GM18507 (cell line): ENCODE results near the gene SH3BGRL3.
"Not testable (repeated sequence)": the region's sequence is repeated elsewhere in the genome, so short reads cannot be mapped to it uniquely, and the experiment has no call there.

ENCODE experiments used
- DNase-seq: peaks from one replicate; pipeline ENCODE4 v3.0.0; 2011; ENCODE audit warnings: low read depth; ENCODE audit not compliant: insufficient read length; ENCODE audit errors: extremely low spot score
- FAIRE-seq: peaks from 2 replicates; lab custom pipeline; 2011; peaks lifted over from hg19 to GRCh38; lab: Jason Lieb, UNC

SH3BGRL3 gene

DNA sequence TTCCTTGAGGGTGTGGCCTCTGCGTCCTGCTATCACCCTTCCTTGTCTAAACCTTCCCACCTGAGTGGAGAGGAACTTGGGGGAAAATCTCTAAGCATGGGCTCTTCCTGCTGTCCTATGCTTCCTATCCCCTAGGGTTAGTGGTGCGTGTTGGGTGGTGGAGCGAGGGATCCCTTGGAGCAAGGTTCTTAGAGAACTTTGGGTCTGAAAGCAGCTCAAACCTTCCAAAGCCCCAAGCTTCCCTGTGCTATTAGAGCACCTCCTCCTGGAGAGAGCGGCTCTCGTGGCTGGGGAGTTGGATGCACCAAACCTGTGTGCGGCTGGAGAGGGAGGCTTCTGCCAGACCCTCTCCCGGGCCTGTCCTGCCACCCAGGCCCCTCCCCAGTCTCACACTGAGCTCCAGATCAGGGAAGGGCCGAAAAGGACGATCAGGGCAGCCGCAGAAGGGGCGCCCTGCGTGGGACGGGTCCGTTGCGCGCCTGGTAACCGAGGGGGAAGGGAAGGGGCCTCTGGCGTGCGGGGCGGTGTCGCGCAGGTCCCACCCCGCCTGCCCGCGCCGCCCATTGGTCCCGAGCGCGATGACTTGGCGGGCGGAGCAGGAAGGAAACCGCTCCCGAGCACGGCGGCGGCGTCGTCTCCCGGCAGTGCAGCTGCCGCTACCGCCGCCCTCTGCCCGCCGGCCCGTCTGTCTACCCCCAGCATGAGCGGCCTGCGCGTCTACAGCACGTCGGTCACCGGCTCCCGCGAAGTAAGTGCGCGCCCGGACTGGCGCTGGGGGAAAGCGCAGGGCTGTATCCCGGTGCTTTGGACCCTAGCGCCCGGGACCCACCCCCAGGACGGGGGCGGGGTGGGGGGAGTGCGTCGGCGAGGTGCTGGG is at the start of gene SH3BGRL3:
SH3BGRL3 (plus strand) TSS at position 631 of the 877 bp plus-strand sequence; CDS start at position 701, 70 bp downstream.
- peak; percentile 87 for FAIRE-seq
- peak; percentile 86 for DNase-seq

DNA sequence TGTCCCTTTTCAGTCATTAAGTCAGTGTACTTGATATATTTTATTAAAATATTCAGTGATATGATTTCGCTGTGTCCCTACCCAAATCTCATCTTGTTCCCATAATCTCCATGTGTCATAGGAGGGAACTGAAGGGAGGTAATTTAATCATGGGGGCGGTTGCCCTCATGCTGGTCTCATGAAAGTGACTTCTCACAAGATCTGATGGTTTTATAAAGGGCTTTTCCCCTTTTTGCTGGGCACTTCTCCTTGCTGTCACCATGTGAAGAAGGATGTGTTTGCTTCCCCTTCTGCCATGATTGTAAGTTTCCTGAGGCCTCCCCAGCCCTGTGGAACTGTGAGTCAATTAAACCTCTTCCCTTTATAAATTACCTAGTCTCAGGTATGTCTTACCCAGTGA is 49.2 kb upstream of the SH3BGRL3 start:
- DNase-seq, FAIRE-seq: not testable (repeated sequence)

DNA sequence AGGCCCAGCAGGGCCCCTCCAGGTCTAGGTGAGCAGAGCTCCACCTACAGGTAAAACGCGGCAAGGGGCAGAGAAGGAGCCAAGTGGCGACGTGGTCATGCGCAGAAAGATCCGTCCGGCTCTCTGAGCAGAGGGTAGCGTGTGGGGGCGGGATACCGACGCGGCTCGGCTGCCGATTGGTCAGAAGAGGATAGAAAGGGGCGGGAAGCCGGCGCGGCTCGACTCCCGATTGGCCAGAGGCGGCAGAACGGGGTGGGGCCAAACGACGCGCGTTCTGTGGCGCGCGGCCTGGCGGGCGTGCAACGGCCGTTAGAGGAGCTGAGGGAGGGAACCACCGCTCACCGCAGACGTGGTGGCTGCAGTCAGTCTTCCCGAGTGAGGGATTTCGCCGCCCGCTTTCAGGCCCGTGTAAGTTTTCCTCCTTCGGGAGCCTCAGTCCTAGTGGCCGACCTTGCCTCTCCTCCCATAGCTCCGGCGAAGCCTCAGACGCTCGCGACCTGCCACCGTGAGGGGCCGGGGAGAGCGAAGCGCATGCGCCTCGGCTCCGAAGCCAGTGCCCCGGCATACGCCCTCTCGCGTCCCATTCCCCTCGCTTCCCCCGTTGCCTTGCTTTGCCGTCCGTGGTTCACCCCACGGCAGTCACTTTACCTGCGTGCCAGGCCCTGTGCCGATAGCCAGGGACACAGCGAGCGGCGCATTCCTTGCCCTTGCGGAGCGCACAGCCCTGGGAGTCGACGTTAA is 45.8 kb upstream of the SH3BGRL3 start, which contains the start of gene CEP85:
CEP85 (plus strand) TSS at position 298 of the 741 bp plus-strand sequence. CDS start 5,584 bp downstream, outside the sequence.
- peak; percentile 100 for FAIRE-seq
- peak; percentile 99 for DNase-seq

DNA sequence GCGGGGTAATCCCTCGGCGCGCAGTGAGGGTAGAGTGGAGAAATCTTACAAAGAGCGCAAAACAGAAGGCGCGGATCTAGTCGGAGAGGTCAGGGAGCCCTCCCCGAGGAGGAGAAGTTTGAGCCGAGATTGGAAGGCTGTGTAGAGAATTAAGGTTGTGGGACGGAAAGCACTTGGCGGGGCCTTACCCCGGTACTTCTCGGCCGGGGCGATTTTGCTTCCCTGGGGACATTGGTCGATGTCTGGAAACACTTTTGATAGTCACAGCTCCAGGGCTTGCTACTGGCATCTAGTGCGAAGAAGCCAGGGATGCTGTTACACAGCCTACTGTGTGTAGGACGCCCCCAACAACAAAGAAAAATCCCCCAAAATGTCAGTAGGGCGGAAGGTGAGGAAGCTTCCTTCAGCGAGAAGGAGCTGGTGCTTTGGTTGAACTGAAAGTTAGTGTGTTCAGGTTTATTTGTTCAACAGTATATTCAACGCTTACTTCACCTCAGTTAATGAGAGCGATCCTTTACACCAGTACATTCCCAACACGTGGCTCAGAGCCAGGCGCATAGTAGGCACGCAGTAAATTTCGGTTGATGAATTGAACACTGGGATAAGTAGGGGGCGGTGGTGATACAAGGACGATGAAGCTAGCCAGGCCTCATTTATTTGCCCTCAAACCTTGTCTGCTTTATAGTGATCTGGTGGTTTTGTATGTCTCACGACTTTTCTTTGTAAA is 45.1 kb upstream of the SH3BGRL3 start:
- DNase-seq: no peak
- FAIRE-seq: peak; percentile 73

DNA sequence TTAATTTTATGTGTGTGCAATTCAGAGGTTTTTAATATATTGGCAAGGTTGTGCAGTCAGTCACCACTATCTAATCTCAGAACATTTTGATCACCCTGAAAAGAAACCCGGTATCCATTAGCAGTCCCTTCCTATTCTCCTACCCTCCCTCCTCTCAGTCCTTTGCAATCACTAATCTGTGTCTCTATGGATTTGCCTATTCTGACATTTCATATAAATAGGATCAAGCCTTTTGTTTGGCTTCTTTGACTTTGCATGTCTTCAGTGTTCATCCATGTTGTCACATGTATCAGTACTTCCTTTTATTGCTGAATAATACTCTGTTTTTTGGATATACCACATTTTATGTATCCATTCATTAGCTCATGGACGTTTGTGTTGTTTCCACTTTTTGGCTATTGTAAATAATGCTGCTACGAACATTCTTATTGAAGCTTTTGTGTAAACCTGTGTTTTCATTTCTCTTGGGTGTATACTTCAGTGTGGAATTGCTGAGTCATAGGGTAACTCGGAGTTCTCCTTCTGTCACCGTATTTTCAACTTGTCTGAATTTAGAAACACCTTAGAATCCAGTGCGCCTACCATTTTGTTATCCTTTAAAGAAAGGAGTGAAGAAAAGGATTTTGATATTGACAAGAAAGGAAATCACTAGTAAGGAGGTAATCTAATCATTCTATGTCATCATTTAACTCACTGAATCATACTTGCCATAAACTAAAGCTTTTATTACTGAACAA is 42.5 kb upstream of the SH3BGRL3 start:
- DNase-seq: no peak
- FAIRE-seq: peak; percentile 21

DNA sequence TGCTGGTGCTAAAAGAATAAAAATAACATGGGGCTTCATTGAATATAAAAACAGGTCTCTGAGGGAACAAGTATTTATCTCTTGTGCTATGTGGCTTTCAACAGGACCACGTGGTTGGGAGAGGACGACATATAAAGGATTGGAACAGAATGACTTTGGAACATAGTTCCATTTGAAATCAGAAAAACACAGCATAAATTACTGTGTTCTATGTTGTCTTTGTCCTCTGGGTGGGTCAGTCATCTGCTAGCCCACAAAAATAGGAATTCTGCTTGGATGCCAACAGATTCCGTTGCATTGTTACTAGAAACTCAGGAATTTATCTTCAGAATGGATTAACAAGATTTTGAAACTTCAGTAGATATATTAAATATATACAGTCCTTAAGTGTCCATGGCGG is 40.0 kb upstream of the SH3BGRL3 start:
- FAIRE-seq (no peak), DNase-seq (no peak)

DNA sequence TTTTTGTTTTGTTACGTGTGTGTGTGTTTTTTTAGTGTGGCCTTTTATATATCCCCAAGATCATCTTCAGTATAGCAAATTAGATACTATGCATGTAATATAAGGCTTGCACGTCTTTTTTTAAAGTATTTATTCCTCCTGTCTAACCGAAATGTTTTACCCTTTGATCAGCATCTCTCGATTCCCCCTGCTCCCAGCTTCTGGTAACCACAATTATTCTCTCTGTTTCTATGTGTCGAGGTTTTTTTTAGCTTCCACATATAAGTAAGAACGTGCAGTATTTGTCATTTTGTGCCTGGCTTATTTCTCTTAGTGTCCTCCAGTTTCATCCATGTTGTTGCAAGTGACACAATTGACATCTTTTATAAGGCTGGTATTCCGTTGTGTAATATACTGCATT is 27.2 kb upstream of the SH3BGRL3 start:
- no peak for DNase-seq
- FAIRE-seq: no peak

DNA sequence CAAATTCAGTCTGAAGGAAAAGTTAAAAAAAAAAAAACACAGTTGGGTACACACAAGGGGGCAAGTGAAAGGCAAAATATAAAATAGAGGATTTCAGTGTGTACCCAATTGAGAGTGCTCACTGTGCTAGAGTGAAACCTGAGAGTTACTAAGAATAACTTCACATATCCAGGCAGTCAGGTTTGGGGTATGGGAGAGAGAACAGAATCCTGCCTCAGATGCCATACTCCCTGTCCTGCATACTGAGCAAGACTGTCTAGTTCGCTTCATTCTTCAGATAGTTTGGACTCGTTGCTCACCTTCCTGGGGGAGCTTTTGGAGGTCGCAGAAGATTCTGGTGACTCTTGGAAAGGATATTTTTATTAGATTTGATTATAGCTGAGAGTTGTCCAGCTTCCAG is 25.5 kb upstream of the SH3BGRL3 start:
- DNase-seq (no peak), FAIRE-seq (no peak)

- FAIRE-seq (no peak), DNase-seq (no peak)
Measured at GRCh38 chr1:26257222-26257621, 22.7 kb upstream of the SH3BGRL3 start.

DNA sequence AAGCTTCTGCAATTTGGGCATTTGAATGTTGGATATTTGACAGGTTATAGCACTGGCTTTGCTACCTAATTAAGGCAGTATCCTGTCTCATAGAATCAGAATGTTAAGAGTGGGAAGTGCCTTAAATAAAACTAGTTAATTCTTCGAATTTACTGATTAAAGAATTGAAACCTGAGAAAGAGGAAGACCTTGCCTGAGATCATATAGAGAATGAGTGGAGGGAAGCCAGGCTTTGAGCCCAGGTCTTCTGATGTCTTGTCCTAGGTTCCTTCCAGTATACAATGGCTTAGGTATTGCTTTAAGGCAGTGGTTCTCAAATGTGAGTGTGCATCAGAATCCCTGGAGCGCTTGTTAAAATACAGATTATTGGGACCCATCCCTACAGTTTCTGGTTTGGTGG is 20.9 kb upstream of the SH3BGRL3 start:
- no peak for FAIRE-seq

DNA sequence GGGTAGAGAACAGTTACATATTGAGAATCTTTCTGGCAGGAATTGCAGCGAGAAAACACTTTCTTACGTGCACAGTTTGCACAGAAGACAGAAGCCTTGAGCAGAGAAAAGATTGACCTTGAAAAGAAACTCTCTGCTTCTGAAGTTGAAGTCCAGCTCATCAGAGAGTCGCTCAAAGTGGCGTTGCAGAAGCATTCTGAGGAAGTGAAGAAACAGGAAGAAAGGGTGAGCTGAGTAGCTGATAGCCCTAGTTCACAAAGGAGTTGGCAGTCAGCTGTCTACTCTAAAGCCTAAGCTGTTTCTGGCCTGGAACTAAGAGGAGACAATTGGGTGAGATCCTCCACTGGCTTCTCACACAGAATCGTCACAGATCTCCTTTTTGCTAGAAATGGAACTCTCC is 20.3 kb upstream of the SH3BGRL3 start:
- DNase-seq (no peak), FAIRE-seq (no peak)

More for the DNA sequence above, 20.9 kb upstream of the SH3BGRL3 start:
- no peak for DNase-seq

DNA sequence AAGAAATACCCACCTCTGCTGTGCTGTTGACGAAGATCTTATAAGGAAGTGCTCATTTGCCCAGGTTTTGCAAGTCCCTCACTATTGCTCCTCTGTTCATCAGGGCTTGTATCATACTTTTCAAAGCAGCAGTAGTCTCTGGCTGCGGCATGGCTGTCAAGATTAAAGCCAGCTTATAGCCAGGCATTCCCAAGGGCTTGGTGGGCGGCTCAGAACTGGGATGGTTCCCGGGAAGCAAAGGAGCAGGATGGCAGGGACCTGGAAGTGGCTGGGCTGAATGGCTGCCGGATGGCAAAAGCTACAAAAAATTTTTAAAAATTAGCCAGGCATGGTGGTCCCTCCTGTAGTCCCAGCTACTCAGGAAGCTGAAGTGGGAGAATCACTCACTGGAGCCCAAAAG is 16.7 kb upstream of the SH3BGRL3 start:
- no peak for FAIRE-seq
- DNase-seq: no peak

DNA sequence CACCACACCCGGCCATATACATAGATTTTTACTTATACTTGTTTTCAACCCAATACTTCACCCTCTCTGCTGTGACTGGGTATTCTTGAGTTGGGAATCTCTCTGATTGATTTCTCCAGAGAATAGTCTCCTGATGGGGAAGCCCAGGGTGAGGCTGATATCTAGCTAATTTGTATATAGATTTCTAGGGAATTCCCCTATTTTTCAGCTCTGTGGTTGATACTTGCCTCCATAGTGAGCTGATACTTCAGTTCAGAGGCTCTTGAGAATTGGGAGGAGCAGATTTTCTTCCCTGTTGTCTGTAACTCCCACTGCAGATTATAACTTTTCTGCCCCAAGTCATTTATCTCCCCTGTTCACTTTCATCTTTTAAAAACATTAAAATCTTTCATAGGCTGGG is 14.5 kb upstream of the SH3BGRL3 start:
- no peak for DNase-seq
- FAIRE-seq: no peak

GRCh38 chr1:26268290-26269197 is 11.3 kb upstream of the SH3BGRL3 start:
- FAIRE-seq (no peak), DNase-seq (no peak)

GRCh38 chr1:26269198-26269550 is 10.7 kb upstream of the SH3BGRL3 start:
- FAIRE-seq: no peak

GRCh38 chr1:26274801-26275425 is 5.0 kb upstream of the SH3BGRL3 start:
- DNase-seq: no peak
- no peak for FAIRE-seq

More at GRCh38 chr1:26269198-26269550, 10.7 kb upstream of the SH3BGRL3 start:
- no peak for DNase-seq

- DNase-seq: no peak
Measured at GRCh38 chr1:26275580-26276431, 4.1 kb upstream of the SH3BGRL3 start.

More at GRCh38 chr1:26275580-26276431, 4.1 kb upstream of the SH3BGRL3 start:
- peak; percentile 81 for FAIRE-seq
